ENCODE data around the gene SLC16A12. TPM values are rescaled to one million over a fixed set of nuclear protein-coding genes. Genes with fewer than 3 reads are reported as not detected.

The SLC16A12 gene
- total and polyA plus RNA-seq, 2 of the 8 experiments (the other 6 are each of a cell fraction or from before 2014, with no cell fraction given), result 1.6 to 1.9 TPM

DNA sequence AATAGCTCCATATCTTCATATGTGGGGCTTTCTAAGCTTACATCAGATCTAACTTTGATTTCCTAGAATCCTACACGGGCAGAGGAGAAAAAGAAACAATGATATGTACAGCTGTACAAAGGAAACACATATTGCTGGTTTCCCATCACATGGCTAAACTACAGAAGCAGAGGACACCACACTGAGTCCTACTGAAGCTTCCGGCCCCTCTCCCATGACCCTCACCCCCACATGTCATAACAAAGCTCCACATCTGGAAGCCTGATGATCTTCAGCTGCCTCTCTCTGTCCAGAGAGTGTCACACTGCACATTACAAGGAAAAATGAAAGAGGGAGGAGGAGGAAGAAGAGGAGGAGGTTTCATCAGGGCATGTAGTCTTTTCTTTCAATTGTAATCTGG is 14.0 kb downstream of the SLC16A12 start:
- no peaks in the 10 kb centered on the region for H4K20me1 ChIP-seq (replicated peaks in 1 of 2; ENCODE audit: control insufficient read depth in 1 of 2, insufficient read depth in 2 of 2, low read length in 2 of 2)
- no peak overlapping the region for H3K56ac ChIP-seq (replicated peaks; ENCODE audit: insufficient read length, low read depth, low read length)
- H2BK5ac ChIP-seq (ENCODE audit: low read depth, low read length), result no peak overlapping the region
- no peak overlapping the region for H3K18ac ChIP-seq (ENCODE audit: extremely low read depth, low read length)
- no peak overlapping the region for H3K14ac ChIP-seq (ENCODE audit: insufficient read length)
- H3K4me3 ChIP-seq (ENCODE audit: extremely low read depth in 1 of 4, insufficient read depth in 2 of 4, low read depth in 3 of 4, low read length in 4 of 4), result no peak overlapping the region
- H3K27me3 ChIP-seq (replicated peaks in 1 of 4; ENCODE audit: control insufficient read depth in 3 of 4, extremely low read depth in 1 of 4, insufficient read depth in 3 of 4, low read length in 3 of 4), result no peaks in the 10 kb centered on the region
- no peak overlapping the region for H3K4ac ChIP-seq (replicated peaks; ENCODE audit: insufficient read length, low read depth, low read length)
- no peak overlapping the region for H2BK15ac ChIP-seq (ENCODE audit: low read length)
- H2BK20ac ChIP-seq (ENCODE audit: low read length), result no peak overlapping the region
- H2BK12ac ChIP-seq (ENCODE audit: low read depth, low read length), result no peak overlapping the region
- H3K23me2 ChIP-seq (ENCODE audit: low read depth, low read length), result no peaks in the 10 kb centered on the region; the same call in 1 of the 2 replicates
- H2BK120ac ChIP-seq (replicated peaks; ENCODE audit: low read depth, low read length), result no peak overlapping the region
- FAIRE-seq, result no peak
- H2AFZ ChIP-seq (ENCODE audit: low read length), result no peak overlapping the region
- no peaks in the 10 kb centered on the region for H3K36me3 ChIP-seq (ENCODE audit: control insufficient read depth in 2 of 4, insufficient read depth in 4 of 4, low read length in 3 of 4)
- 98% methylated on average over 2 of the region's 2 CpGs; no CpG with 5 or more reads in 1 of the 2 experiments for WGBS, 2 experiments (ENCODE audit: extremely low coverage in 1 of 2, insufficient coverage in 1 of 2, insufficient read length in 1 of 2, insufficient replicate concordance in 2 of 2, low coverage in 1 of 2, low lambda C conversion rate in 2 of 2, missing lambda C conversion rate in 1 of 2)
- ChIA-PET CTCF (ENCODE audit: partially characterized antibody) (interaction anchor here (0.9 to 1.2 kb wide), 2 partner anchors 55 to 303 kb away, joined by 3 read pairs; no protein-coding TSS in a partner anchor), POLR2A (ENCODE audit: partially characterized antibody) (no interaction called here)
- H3K79me2 ChIP-seq (ENCODE audit: control insufficient read depth in 1 of 2, insufficient read depth in 2 of 2, low read length in 2 of 2), result no peaks in the 10 kb centered on the region
- no peak overlapping the region for H3K4me2 ChIP-seq (ENCODE audit: insufficient read depth in 1 of 2, low read depth in 2 of 2, low read length in 2 of 2)
- DNase-seq (ENCODE audit: low read depth in 1 of 2, low spot score in 2 of 2), result no peak
- H3K4me1 ChIP-seq (replicated peaks in 1 of 4; ENCODE audit: control insufficient read depth in 3 of 4, insufficient read depth in 4 of 4, low read length in 3 of 4), result no peaks in the 10 kb centered on the region
- H3K23ac ChIP-seq (ENCODE audit: insufficient read length), result no peak overlapping the region
- no peaks in the 10 kb centered on the region for H3K79me1 ChIP-seq (ENCODE audit: low read depth, low read length)
- no peak overlapping the region for H3K9ac ChIP-seq (replicated peaks in 1 of 4; ENCODE audit: extremely low read depth in 1 of 4, low read depth in 3 of 4, low read length in 3 of 4)
- no peak overlapping the region for H4K8ac ChIP-seq (ENCODE audit: extremely low read depth, insufficient read depth, low read length)
- no peak overlapping the region for H3K27ac ChIP-seq (ENCODE audit: low read depth, low read length)
- H3K9me3 ChIP-seq (ENCODE audit: insufficient read depth in 2 of 2, low read depth in 1 of 2, low read length in 1 of 2), result no peaks in the 10 kb centered on the region
- no peak overlapping the region for H4K91ac ChIP-seq (replicated peaks; ENCODE audit: insufficient read length, low read length)
- H4K5ac ChIP-seq (ENCODE audit: insufficient read length, low read depth, low read length), result no peak overlapping the region
- H2AK5ac ChIP-seq (ENCODE audit: low read depth, low read length), result no peak overlapping the region
- no peak for TF ChIP-seq EZH2 (IDR thresholded peaks at IDR 0.05; ENCODE audit: low read depth, low read length, severe bottlenecking)
- TF ChIP-seq, protein P1, sequence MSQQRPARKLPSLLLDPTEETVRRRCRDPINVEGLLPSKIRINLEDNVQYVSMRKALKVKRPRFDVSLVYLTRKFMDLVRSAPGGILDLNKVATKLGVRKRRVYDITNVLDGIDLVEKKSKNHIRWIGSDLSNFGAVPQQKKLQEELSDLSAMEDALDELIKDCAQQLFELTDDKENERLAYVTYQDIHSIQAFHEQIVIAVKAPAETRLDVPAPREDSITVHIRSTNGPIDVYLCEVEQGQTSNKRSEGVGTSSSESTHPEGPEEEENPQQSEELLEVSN (IDR thresholded peaks at IDR 0.05), result no peak
- no peak for TF ChIP-seq JUND (IDR thresholded peaks at IDR 0.05; ENCODE audit: low read length)
- TF ChIP-seq GABPA (IDR thresholded peaks at IDR 0.05; ENCODE audit: borderline replicate concordance, insufficient read depth, low read length), result no peak
- TF ChIP-seq MAFK (IDR thresholded peaks at IDR 0.05; ENCODE audit: low read depth, low read length), result no peak
- TF ChIP-seq ASH2L (IDR thresholded peaks at IDR 0.05; ENCODE audit: low read length), result no peak
- no peak for TF ChIP-seq JUN (IDR thresholded peaks at IDR 0.05; ENCODE audit: low read depth, low read length)
- TF ChIP-seq SIN3A (conservative IDR thresholded peaks at IDR 0.05 in 1 of 2, IDR thresholded peaks at IDR 0.05 in 1 of 2; ENCODE audit: low read depth in 1 of 2, low read length in 2 of 2), result no peak
- TF ChIP-seq SP1 (IDR thresholded peaks at IDR 0.05; ENCODE audit: low read depth, low read length), result no peak
- TF ChIP-seq SP4 (IDR thresholded peaks at IDR 0.05; ENCODE audit: low read length), result no peak
- no peak for TF ChIP-seq KDM5A (IDR thresholded peaks at IDR 0.05; ENCODE audit: low read length)
- TF ChIP-seq CHD2 (IDR thresholded peaks at IDR 0.05; ENCODE audit: low read length), result no peak
- TF ChIP-seq POLR2A (IDR thresholded peaks at IDR 0.05; ENCODE audit: control extremely low read depth in 1 of 2, low read depth in 2 of 2, low read length in 2 of 2), result no peak
- TF ChIP-seq USF2 (IDR thresholded peaks at IDR 0.05; ENCODE audit: low read length), result no peak

All from H1 (cell line).